HG03196 (cell line): ENCODE data around the gene TRIM8.
"Not testable (repeated sequence)": the region's sequence is repeated elsewhere in the genome, so short reads cannot be mapped to it uniquely, and the experiment has no call there.

Experiments
- ATAC-seq: cut with Tn5 transposase; IDR thresholded peaks from one replicate; pipeline ENCODE4 v1.9.1; 2021; ENCODE audit not compliant: unreplicated experiment

Gene TRIM8

GRCh38 chr10:102648889-102649796, 4.9 kb downstream of the TRIM8 start:
- no peak for ATAC-seq

- ATAC-seq, result no peak
Observed at GRCh38 chr10:102649797-102650654, 5.7 kb downstream of the TRIM8 start.

GRCh38 chr10:102650655-102651454, 6.6 kb downstream of the TRIM8 start:
- ATAC-seq, result no peak

GRCh38 chr10:102651455-102652169, 7.3 kb downstream of the TRIM8 start:
- no peak for ATAC-seq

- peak; percentile 26 for ATAC-seq
Observed at GRCh38 chr10:102652170-102652916, 8.1 kb downstream of the TRIM8 start.

- no peak for ATAC-seq
Observed at GRCh38 chr10:102653060-102653459, 8.8 kb downstream of the TRIM8 start.

- ATAC-seq, result no peak
Observed at GRCh38 chr10:102654566-102654965, 10.3 kb downstream of the TRIM8 start.

GRCh38 chr10:102654969-102655368, 10.7 kb downstream of the TRIM8 start:
- ATAC-seq, result no peak

- ATAC-seq, result no peak
Observed at GRCh38 chr10:102656026-102656425, 11.7 kb downstream of the TRIM8 start.

GRCh38 chr10:102656791-102657371, 12.6 kb downstream of the TRIM8 start:
- no peak for ATAC-seq

- no peak for ATAC-seq
Observed at GRCh38 chr10:102657451-102657850, 13.2 kb downstream of the TRIM8 start.

GRCh38 chr10:102657984-102658724, 13.9 kb downstream of the TRIM8 start:
- ATAC-seq, result no peak

GRCh38 chr10:102658802-102659201, 14.5 kb downstream of the TRIM8 start:
- no peak for ATAC-seq

- ATAC-seq, result peak; percentile 76
Observed at GRCh38 chr10:102660888-102661657, 16.8 kb downstream of the TRIM8 start.

GRCh38 chr10:102661658-102662028, 17.4 kb downstream of the TRIM8 start:
- no peak for ATAC-seq

- no peak for ATAC-seq
Observed at GRCh38 chr10:102665904-102666509, 21.7 kb downstream of the TRIM8 start.

- not testable (repeated sequence) for ATAC-seq
Observed at GRCh38 chr10:102667411-102667810, 23.1 kb downstream of the TRIM8 start.
